Peyer's patch (tissue), 4 donors: Measurements from ENCODE around the gene LHX1. TPM values are rescaled to one million over a fixed set of nuclear protein-coding genes. Genes with fewer than 3 reads are reported as not detected.

Experiments used
- DNase-seq, 3 donors: peaks; one replicate each; pipeline ENCODE4 v3.0.0-alpha.2; 2017 to 2019
- H3K27ac ChIP-seq, 4 donors: fragments of 200-600 bp; sonication (generic); one replicate each; pipeline ENCODE4 v1.5.1; 2016 to 2019
- H3K27me3 ChIP-seq, 2 donors: fragments of 200-600 bp; sonication (generic); one replicate each; pipeline ENCODE4 v1.5.1; 2019
- H3K36me3 ChIP-seq, 3 donors: fragments of 200-600 bp; sonication (generic); one replicate each; pipeline ENCODE4 v1.5.1; 2016 to 2019
- H3K4me1 ChIP-seq, 4 donors: fragments of 200-600 bp; sonication (generic); one replicate each; pipeline ENCODE4 v1.5.1; 2016 to 2019
- H3K4me3 ChIP-seq, 4 donors: fragments of 200-600 bp; sonication (generic); 1 replicate in 3 of 4; 2 replicates in 1 of 4; pipeline ENCODE4 v1.5.1; 2016 to 2019; ENCODE audit warnings: mild to moderate bottlenecking in 1 of 4
- H3K9me3 ChIP-seq, 4 donors: fragments of 200-600 bp; sonication (generic); one replicate each; pipeline ENCODE4 v1.5.1; 2016 to 2019; ENCODE audit warnings: mild to moderate bottlenecking in 1 of 4
- CTCF ChIP-seq, 6 experiments: fragments of 450-650 bp in 4 of 6; fragments of 200-600 bp in 2 of 6; sonication (generic) in 1 of 6; IDR thresholded peaks; one replicate each; pipeline ENCODE4 v1.5.1; 2017 to 2019; ENCODE audit warnings: antibody characterized with exemption in 6 of 6, mild to moderate bottlenecking in 3 of 6, moderate library complexity in 1 of 6
- POLR2A ChIP-seq, 2 donors: fragments of 450-650 bp; IDR thresholded peaks; one replicate each; pipeline ENCODE4 v1.5.1; 2017; ENCODE audit warnings: antibody characterized with exemption in 2 of 2, mild to moderate bottlenecking in 2 of 2, moderate library complexity in 2 of 2
- total RNA-seq, 4 donors: library from RNA; depleted of rRNA; stranded (reverse); fragments of >200 nt; gene quantifications; one replicate each; pipeline ENCODE4 v1.1.0, GENCODE V29; 2016

Gene LHX1
- not detected for total RNA-seq

GRCh38 chr17:36937001-36937958 is at the start of gene LHX1:
TSS of gene LHX1 (plus strand) at chr17:36937475. CDS start at chr17:36938198, 723 bp downstream.
- peaks cover 0 to 10% (median 0%) of the 10 kb centered on the region in 4 donors for H3K9me3 ChIP-seq
- no peak for TF ChIP-seq CTCF (IDR thresholded peaks at IDR 0.05)
- TF ChIP-seq POLR2A (IDR thresholded peaks at IDR 0.05) = no peak
- no peak for DNase-seq
- no peaks in the 10 kb centered on the region for H3K36me3 ChIP-seq
- H3K4me3 ChIP-seq = peak within 1 kb of the TSS in 3 of 4 donors; percentile 13 to 36 (median 32)
- no peak within 1 kb of the TSS for H3K27ac ChIP-seq
- H3K4me1 ChIP-seq = peaks cover 7 to 68% (median 40%) of the 10 kb centered on the region in 4 donors
- peaks cover 5 to 95% of the 10 kb centered on the region in 2 donors for H3K27me3 ChIP-seq

- DNase-seq = no peak
- no peaks in the 10 kb centered on the region for H3K36me3 ChIP-seq
- H3K27me3 ChIP-seq = no peaks in the 10 kb centered on the region
- no peak overlapping the region for H3K4me3 ChIP-seq
- no peaks in the 10 kb centered on the region for H3K4me1 ChIP-seq
- TF ChIP-seq POLR2A (IDR thresholded peaks at IDR 0.05) = no peak
- no peak for TF ChIP-seq CTCF (IDR thresholded peaks at IDR 0.05)
- H3K27ac ChIP-seq = no peak overlapping the region
- no peaks in the 10 kb centered on the region for H3K9me3 ChIP-seq
Observed at GRCh38 chr17:36888236-36888951, 48.9 kb upstream of the LHX1 start.

GRCh38 chr17:36889770-36890349 is 47.4 kb upstream of the LHX1 start:
- H3K9me3 ChIP-seq = no peaks in the 10 kb centered on the region
- H3K4me3 ChIP-seq = no peak overlapping the region
- no peak for DNase-seq
- no peaks in the 10 kb centered on the region for H3K4me1 ChIP-seq
- H3K36me3 ChIP-seq = no peaks in the 10 kb centered on the region
- no peaks in the 10 kb centered on the region for H3K27me3 ChIP-seq
- TF ChIP-seq CTCF (IDR thresholded peaks at IDR 0.05) (no peak), POLR2A (IDR thresholded peaks at IDR 0.05) (no peak)
- no peak overlapping the region for H3K27ac ChIP-seq

DNA sequence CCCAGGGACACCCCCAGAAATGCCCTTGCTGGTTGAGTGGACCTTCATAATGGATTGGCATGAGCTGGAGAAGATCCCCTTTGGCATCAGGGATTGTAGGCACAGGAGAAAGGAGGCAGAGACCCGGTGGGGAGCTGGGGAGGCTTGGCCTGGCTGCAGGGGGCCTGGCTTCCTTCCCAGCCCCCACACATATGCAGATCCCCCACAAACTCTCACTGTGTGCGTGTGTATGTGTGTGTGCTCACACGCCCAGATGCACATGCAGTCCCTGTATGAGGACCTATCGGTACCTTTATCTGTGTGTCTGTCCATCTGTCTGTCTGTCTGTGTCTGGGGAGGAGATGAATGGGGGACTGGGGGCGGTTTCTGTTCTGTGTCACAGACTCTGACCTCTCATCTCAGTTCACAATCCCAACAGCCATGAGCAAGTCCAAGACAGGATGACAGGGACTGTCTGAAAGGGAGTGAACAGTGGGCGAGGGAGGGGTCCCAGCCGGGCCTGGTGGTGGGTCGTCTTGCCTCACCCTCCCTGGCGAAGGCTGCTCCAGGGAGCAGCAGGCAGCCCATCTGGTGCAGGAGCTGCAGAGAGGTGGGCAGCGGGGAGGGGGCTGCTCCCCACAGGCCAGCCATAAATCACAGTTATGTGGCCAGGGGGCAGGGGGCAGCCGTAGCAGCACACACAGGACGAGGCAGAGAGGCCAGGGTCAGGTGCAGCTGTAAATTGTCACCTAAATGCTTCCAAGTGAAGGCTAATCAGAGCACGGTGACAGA is 46.7 kb upstream of the LHX1 start:
- no peaks in the 10 kb centered on the region for H3K9me3 ChIP-seq
- H3K27me3 ChIP-seq = no peaks in the 10 kb centered on the region
- no peaks in the 10 kb centered on the region for H3K36me3 ChIP-seq
- H3K27ac ChIP-seq = no peak overlapping the region
- no peaks in the 10 kb centered on the region for H3K4me1 ChIP-seq
- TF ChIP-seq CTCF (IDR thresholded peaks at IDR 0.05) = no peak
- TF ChIP-seq POLR2A (IDR thresholded peaks at IDR 0.05) = no peak
- no peak for DNase-seq
- no peak overlapping the region for H3K4me3 ChIP-seq
